ENCODE results near the gene INTS3. TPM values are rescaled to one million over a fixed set of nuclear protein-coding genes. Genes with fewer than 3 reads are reported as not detected.

The INTS3 gene
- total RNA-seq, 1 experiment from 2014 or later = 39.0 TPM

GRCh38 chr1:153752571-153753195 lies 24.8 kb downstream of the INTS3 start:
- intact Hi-C loops (cut with micrococcal nuclease; ENCODE audit: unreplicated experiment) = no loop called here
- H3K4me1 ChIP-seq = no peaks in the 10 kb centered on the region
- no peak for DNase-seq
- H3K9me3 ChIP-seq = no peaks in the 10 kb centered on the region
- no peak for TF ChIP-seq CTCF (IDR thresholded peaks at IDR 0.05; ENCODE audit: insufficient read depth in 1 of 2, low read depth in 1 of 2, low read length in 1 of 2, severe bottlenecking in 1 of 2, unreplicated experiment in 1 of 2)
- POLR2A ChIA-PET = no interaction called here
- no peaks in the 10 kb centered on the region for H3K27me3 ChIP-seq (replicated peaks; ENCODE audit: control insufficient read depth, insufficient read depth, low read length)
- Mint-ChIP-seq H3K36me3 (ENCODE audit: insufficient read depth, unreplicated experiment) (peaks cover 50% of the 10 kb centered on the region), H3K4me1 (ENCODE audit: low read depth, unreplicated experiment) (no peaks in the 10 kb centered on the region), H3K27me3 (ENCODE audit: insufficient read depth, unreplicated experiment) (no peaks in the 10 kb centered on the region), H3K27ac (ENCODE audit: unreplicated experiment) (peak overlapping the region; percentile 34), H3K9me3 (ENCODE audit: unreplicated experiment) (no peaks in the 10 kb centered on the region), H3K4me3 (ENCODE audit: unreplicated experiment) (no peak overlapping the region)
- no peak overlapping the region for H3K4me3 ChIP-seq (ENCODE audit: low read depth, low read length)
- peaks cover 4% of the 10 kb centered on the region for H3K36me3 ChIP-seq (ENCODE audit: control insufficient read depth, insufficient read depth, low read length)
- CTCF ChIA-PET = interaction anchor here (0.7 kb wide), 1 partner anchor 74 kb away, joined by 6 read pairs; the partner anchor contains the start of gene NPR1
- no TSS peak for BruUV-seq (replicated peaks)

- ChIA-PET CTCF (no interaction called here), POLR2A (no interaction called here)
- H3K36me3 Mint-ChIP-seq (ENCODE audit: insufficient read depth, unreplicated experiment) = peaks cover 37% of the 10 kb centered on the region
- H3K9me3 Mint-ChIP-seq (ENCODE audit: unreplicated experiment) = no peaks in the 10 kb centered on the region
- TF ChIP-seq CTCF (IDR thresholded peaks at IDR 0.05; ENCODE audit: insufficient read depth in 1 of 2, low read depth in 1 of 2, low read length in 1 of 2, severe bottlenecking in 1 of 2, unreplicated experiment in 1 of 2) = no peak
- H3K27me3 Mint-ChIP-seq (ENCODE audit: insufficient read depth, unreplicated experiment) = no peaks in the 10 kb centered on the region
- Histone ChIP-seq H3K9me3 (no peaks in the 10 kb centered on the region), H3K4me1 (no peaks in the 10 kb centered on the region), H3K27me3 (replicated peaks; ENCODE audit: control insufficient read depth, insufficient read depth, low read length) (no peaks in the 10 kb centered on the region), H3K4me3 (ENCODE audit: low read depth, low read length) (no peak overlapping the region), H3K36me3 (ENCODE audit: control insufficient read depth, insufficient read depth, low read length) (peaks cover 4% of the 10 kb centered on the region)
- BruUV-seq (replicated peaks) = no TSS peak
- intact Hi-C loops (cut with micrococcal nuclease; ENCODE audit: unreplicated experiment) = no loop called here
- no peak overlapping the region for H3K4me3 Mint-ChIP-seq (ENCODE audit: unreplicated experiment)
- no peak for DNase-seq
- no peak overlapping the region for H3K27ac Mint-ChIP-seq (ENCODE audit: unreplicated experiment)
- H3K4me1 Mint-ChIP-seq (ENCODE audit: low read depth, unreplicated experiment) = no peaks in the 10 kb centered on the region
Observed at GRCh38 chr1:153754266-153754665, 26.4 kb downstream of the INTS3 start.

- no TSS peak for BruUV-seq (replicated peaks)
- POLR2A ChIA-PET = no interaction called here
- no peak for TF ChIP-seq CTCF (IDR thresholded peaks at IDR 0.05; ENCODE audit: insufficient read depth in 1 of 2, low read depth in 1 of 2, low read length in 1 of 2, severe bottlenecking in 1 of 2, unreplicated experiment in 1 of 2)
- Histone ChIP-seq H3K36me3 (ENCODE audit: control insufficient read depth, insufficient read depth, low read length) (no peaks in the 10 kb centered on the region; the same call in none of the 2 replicates), H3K27me3 (replicated peaks; ENCODE audit: control insufficient read depth, insufficient read depth, low read length) (no peaks in the 10 kb centered on the region), H3K4me3 (ENCODE audit: low read depth, low read length) (no peak overlapping the region), H3K9me3 (no peaks in the 10 kb centered on the region), H3K4me1 (no peaks in the 10 kb centered on the region)
- CTCF ChIA-PET = interaction anchor here (0.5 to 0.6 kb wide), 2 partner anchors 66 to 384 kb away, joined by 3 to 4 read pairs; no protein-coding TSS in a partner anchor
- Mint-ChIP-seq H3K27ac (ENCODE audit: unreplicated experiment) (no peak overlapping the region), H3K4me1 (ENCODE audit: low read depth, unreplicated experiment) (no peaks in the 10 kb centered on the region), H3K36me3 (ENCODE audit: insufficient read depth, unreplicated experiment) (peaks cover 23% of the 10 kb centered on the region), H3K4me3 (ENCODE audit: unreplicated experiment) (no peak overlapping the region), H3K9me3 (ENCODE audit: unreplicated experiment) (no peaks in the 10 kb centered on the region), H3K27me3 (ENCODE audit: insufficient read depth, unreplicated experiment) (no peaks in the 10 kb centered on the region)
- no peak for DNase-seq
- intact Hi-C loops (cut with micrococcal nuclease; ENCODE audit: unreplicated experiment) = no loop called here
Observed at GRCh38 chr1:153760440-153760839, 32.6 kb downstream of the INTS3 start.
